Measurements from ENCODE around the gene SLC35E2B. TPM values are rescaled to one million over a fixed set of nuclear protein-coding genes. Genes with fewer than 3 reads are reported as not detected.

The SLC35E2B gene
- polyA plus RNA-seq, 3 donors, result 12.2 to 29.2 (median 17.7) TPM

DNA sequence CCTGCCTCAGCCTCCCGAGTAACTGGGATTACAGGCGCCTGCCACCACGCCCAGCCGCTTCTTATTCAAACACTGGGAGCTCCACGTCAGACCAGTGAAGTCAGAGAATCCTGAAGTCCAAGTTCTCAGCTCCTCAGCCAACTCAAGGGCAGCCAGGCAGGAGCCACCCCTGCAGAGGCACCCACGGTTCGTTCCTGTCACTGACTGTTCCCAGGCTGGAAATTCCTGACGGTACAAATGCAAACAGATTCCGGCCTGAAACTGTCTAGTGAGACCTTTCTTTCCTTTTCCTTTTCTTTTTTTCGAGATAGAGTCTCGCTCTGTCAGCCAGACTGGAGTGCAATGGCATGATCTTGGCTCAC lies 11.7 kb downstream of the SLC35E2B start:
- H3K27ac ChIP-seq (ENCODE audit: low read depth in 1 of 2, low read length in 2 of 2), result no peak overlapping the region
- peaks cover 21 to 52% of the 10 kb centered on the region in 2 donors for H3K36me3 Mint-ChIP-seq
- no peak overlapping the region for H2AFZ ChIP-seq (ENCODE audit: insufficient read depth, low read depth, low read length, poor library complexity, severe bottlenecking)
- peaks cover 73% of the 10 kb centered on the region for H3K79me2 ChIP-seq (ENCODE audit: insufficient read depth, low read length)
- WGBS (ENCODE audit: insufficient coverage), result 91% methylated on average over 11 of the region's 11 CpGs
- intact Hi-C loops (cut with micrococcal nuclease), result loop anchor here in 1 of 2 donors (10.0 kb wide), 1 partner anchor 106 kb away; the partner anchor contains the start of gene SSU72
- H3K27ac Mint-ChIP-seq, result peak overlapping the region in 2 of 7 donors; percentile 31 to 62
- no peak overlapping the region for H3K4me3 ChIP-seq (replicated peaks in 1 of 3; ENCODE audit: low read depth in 2 of 3, low read length in 3 of 3)
- no peaks in the 10 kb centered on the region for H3K9me3 Mint-ChIP-seq
- peaks cover 3 to 5% of the 10 kb centered on the region in 2 donors for H3K4me1 ChIP-seq (ENCODE audit: control insufficient read depth in 1 of 2, insufficient read depth in 2 of 2, low read length in 2 of 2)
- TF ChIP-seq, protein P1, sequence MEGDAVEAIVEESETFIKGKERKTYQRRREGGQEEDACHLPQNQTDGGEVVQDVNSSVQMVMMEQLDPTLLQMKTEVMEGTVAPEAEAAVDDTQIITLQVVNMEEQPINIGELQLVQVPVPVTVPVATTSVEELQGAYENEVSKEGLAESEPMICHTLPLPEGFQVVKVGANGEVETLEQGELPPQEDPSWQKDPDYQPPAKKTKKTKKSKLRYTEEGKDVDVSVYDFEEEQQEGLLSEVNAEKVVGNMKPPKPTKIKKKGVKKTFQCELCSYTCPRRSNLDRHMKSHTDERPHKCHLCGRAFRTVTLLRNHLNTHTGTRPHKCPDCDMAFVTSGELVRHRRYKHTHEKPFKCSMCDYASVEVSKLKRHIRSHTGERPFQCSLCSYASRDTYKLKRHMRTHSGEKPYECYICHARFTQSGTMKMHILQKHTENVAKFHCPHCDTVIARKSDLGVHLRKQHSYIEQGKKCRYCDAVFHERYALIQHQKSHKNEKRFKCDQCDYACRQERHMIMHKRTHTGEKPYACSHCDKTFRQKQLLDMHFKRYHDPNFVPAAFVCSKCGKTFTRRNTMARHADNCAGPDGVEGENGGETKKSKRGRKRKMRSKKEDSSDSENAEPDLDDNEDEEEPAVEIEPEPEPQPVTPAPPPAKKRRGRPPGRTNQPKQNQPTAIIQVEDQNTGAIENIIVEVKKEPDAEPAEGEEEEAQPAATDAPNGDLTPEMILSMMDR (IDR thresholded peaks at IDR 0.05), result no peak
- H3K9me3 ChIP-seq (replicated peaks in 1 of 2; ENCODE audit: control insufficient read depth in 1 of 2, insufficient read depth in 1 of 2, low read length in 2 of 2), result no peaks in the 10 kb centered on the region
- no peak overlapping the region for H3K4me3 Mint-ChIP-seq
- H3K27me3 Mint-ChIP-seq (ENCODE audit: low read depth in 3 of 3), result peaks cover 0 to 4% (median 0%) of the 10 kb centered on the region in 3 donors
- no peak overlapping the region for H3K4me2 ChIP-seq (replicated peaks; ENCODE audit: extremely low read depth, low read length, poor library complexity, severe bottlenecking)
- H4K20me1 ChIP-seq (ENCODE audit: insufficient read depth, low read length), result peaks cover 73% of the 10 kb centered on the region
- peaks cover 10% of the 10 kb centered on the region for H3K4me1 Mint-ChIP-seq
- H3K9ac ChIP-seq (ENCODE audit: insufficient read depth, low read length, poor library complexity, severe bottlenecking), result no peak overlapping the region
- H3K36me3 ChIP-seq (replicated peaks in 1 of 2; ENCODE audit: control insufficient read depth in 1 of 2, insufficient read depth in 2 of 2, low read length in 2 of 2), result peaks cover 6 to 22% of the 10 kb centered on the region in 2 donors
- no peaks in the 10 kb centered on the region for H3K27me3 ChIP-seq (ENCODE audit: control insufficient read depth in 2 of 2, insufficient read depth in 2 of 2, low read length in 2 of 2)
- no peak for DNase-seq

DNA sequence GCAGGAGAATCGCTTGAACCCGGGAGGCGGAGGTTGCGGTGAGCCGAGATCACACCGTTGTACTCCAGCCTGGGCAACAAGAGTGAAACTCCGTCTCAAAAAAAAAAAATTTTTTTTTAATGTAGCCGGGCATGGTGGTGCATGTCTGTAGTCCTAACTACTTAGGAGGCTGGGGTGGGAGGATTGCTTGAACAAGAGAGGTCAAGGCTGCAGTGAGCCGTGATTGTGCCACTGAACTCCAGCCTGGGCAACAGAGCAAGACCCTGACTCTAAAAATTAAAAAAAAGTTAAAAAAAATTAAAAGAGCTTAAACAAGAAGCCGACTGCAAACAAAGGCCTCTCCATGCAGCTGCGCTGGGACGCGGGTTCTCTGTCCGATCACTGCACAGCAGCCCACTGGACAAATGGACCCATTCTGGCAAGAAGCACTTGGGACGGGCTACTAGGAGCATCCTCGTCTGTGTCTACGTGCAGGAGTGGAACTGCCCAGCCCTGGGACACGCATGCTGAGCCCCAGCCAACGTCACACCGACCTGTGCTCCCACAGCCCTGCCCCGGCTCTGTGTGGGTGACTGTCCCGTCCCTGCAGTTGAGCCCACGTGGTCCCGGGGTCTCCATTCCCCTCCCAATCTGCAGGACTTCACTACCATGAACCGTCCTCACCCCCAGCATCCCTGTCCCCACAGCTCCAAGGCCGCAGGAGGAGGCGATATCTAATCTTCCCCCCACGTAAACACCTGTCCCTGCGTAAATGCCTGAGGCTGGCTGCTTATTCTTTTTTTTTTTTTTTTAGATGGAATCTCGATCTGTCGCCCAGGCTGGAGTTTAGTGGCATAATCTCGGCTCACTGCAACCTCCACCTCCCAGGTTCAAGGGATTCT lies 12.3 kb downstream of the SLC35E2B start:
- Mint-ChIP-seq H3K9me3 (no peaks in the 10 kb centered on the region), H3K36me3 (peaks cover 19 to 52% of the 10 kb centered on the region in 2 donors), H3K4me3 (no peak overlapping the region), H3K27me3 (ENCODE audit: low read depth in 3 of 3) (peaks cover 0 to 4% (median 0%) of the 10 kb centered on the region in 3 donors), H3K27ac (peak overlapping the region in 2 of 7 donors; percentile 20 to 21), H3K4me1 (peaks cover 6% of the 10 kb centered on the region)
- no peaks in the 10 kb centered on the region for H3K9me3 ChIP-seq (replicated peaks in 1 of 2; ENCODE audit: control insufficient read depth in 1 of 2, insufficient read depth in 1 of 2, low read length in 2 of 2)
- H3K4me1 ChIP-seq (ENCODE audit: control insufficient read depth in 1 of 2, insufficient read depth in 2 of 2, low read length in 2 of 2), result no peaks in the 10 kb centered on the region
- peaks cover 6 to 22% of the 10 kb centered on the region in 2 donors for H3K36me3 ChIP-seq (replicated peaks in 1 of 2; ENCODE audit: control insufficient read depth in 1 of 2, insufficient read depth in 2 of 2, low read length in 2 of 2)
- H3K9ac ChIP-seq (ENCODE audit: insufficient read depth, low read length, poor library complexity, severe bottlenecking), result no peak overlapping the region
- no peak overlapping the region for H2AFZ ChIP-seq (ENCODE audit: insufficient read depth, low read depth, low read length, poor library complexity, severe bottlenecking)
- no peaks in the 10 kb centered on the region for H3K27me3 ChIP-seq (ENCODE audit: control insufficient read depth in 2 of 2, insufficient read depth in 2 of 2, low read length in 2 of 2)
- WGBS (ENCODE audit: insufficient coverage), result 93% methylated on average over 22 of the region's 32 CpGs
- peaks cover 68% of the 10 kb centered on the region for H3K79me2 ChIP-seq (ENCODE audit: insufficient read depth, low read length)
- peaks cover 69% of the 10 kb centered on the region for H4K20me1 ChIP-seq (ENCODE audit: insufficient read depth, low read length)
- TF ChIP-seq, protein P1 (IDR thresholded peaks at IDR 0.05), result no peak
- no peak overlapping the region for H3K4me3 ChIP-seq (replicated peaks in 1 of 3; ENCODE audit: low read depth in 2 of 3, low read length in 3 of 3)
- no peak for DNase-seq
- no peak overlapping the region for H3K27ac ChIP-seq (ENCODE audit: low read depth in 1 of 2, low read length in 2 of 2)
- intact Hi-C loops (cut with micrococcal nuclease), result loop anchor here in 1 of 2 donors (10.0 kb wide), 1 partner anchor 105 kb away; the partner anchor contains the start of gene SSU72
- H3K4me2 ChIP-seq (replicated peaks; ENCODE audit: extremely low read depth, low read length, poor library complexity, severe bottlenecking), result no peak overlapping the region

Measured in CD14-positive monocyte (primary cell).